OCI-LY1 (cell line): ENCODE results near the gene RPL22.

Experiments
- CTCF ChIP-seq: fragments of 200-600 bp; sonication (generic), shearing (Covaris generic); IDR thresholded peaks from 2 replicates; pipeline ENCODE4 v1.5.1; 2017; ENCODE audit warnings: mild to moderate bottlenecking, antibody characterized with exemption, low read length, moderate library complexity, mixed read lengths
- EZH2 ChIP-seq: fragments of 200-600 bp; sonication (generic), shearing (Covaris generic); IDR thresholded peaks from 2 replicates; pipeline ENCODE4 v1.8.0; 2017; ENCODE audit warnings: borderline replicate concordance, mixed run types, mild to moderate bottlenecking, antibody characterized with exemption, low read length, moderate library complexity, mixed read lengths

GRCh38 chr1:6220236-6220635 lies 20.8 kb upstream of the RPL22 start:
- TF ChIP-seq CTCF, result no peak
- no peak for TF ChIP-seq EZH2
